Measurements from ENCODE around the gene OLFML2A.

The OLFML2A gene

GRCh38 chr9:124859803-124860581 lies 83.1 kb downstream of the OLFML2A start:
- H3K27ac ChIP-seq (ENCODE audit: low read depth, low read length): 0 out of 2 replicates have a peak overlapping the region, but pooled peaks have one; percentile 9
- no peaks in the 10 kb centered on the region for H3K9me3 ChIP-seq (ENCODE audit: insufficient read depth, low read depth, low read length)
- H3K36me3 ChIP-seq (ENCODE audit: insufficient read depth, low read length): peaks cover 49% of the 10 kb centered on the region

GRCh38 chr9:124860582-124861341 lies 83.8 kb downstream of the OLFML2A start:
- peak overlapping the region; percentile 97 for H3K27ac ChIP-seq (ENCODE audit: low read depth, low read length)
- H3K4me3 ChIP-seq (ENCODE audit: low read length): peak overlapping the region; percentile 97
- peak overlapping the region; percentile 99 for H3K9ac ChIP-seq (ENCODE audit: low read depth, low read length)
- H3K27me3 ChIP-seq (ENCODE audit: insufficient read depth, low read length): no peaks in the 10 kb centered on the region
- H3K9me3 ChIP-seq (ENCODE audit: insufficient read depth, low read depth, low read length): no peaks in the 10 kb centered on the region
- H3K4me1 ChIP-seq (ENCODE audit: insufficient read depth, low read length): peaks cover 8% of the 10 kb centered on the region
- 10% methylated on average over 12 of the region's 12 CpGs for WGBS
- H3K36me3 ChIP-seq (ENCODE audit: insufficient read depth, low read length): peaks cover 49% of the 10 kb centered on the region

More at GRCh38 chr9:124859803-124860581, 83.1 kb downstream of the OLFML2A start:
- Histone ChIP-seq H3K27me3 (ENCODE audit: insufficient read depth, low read length) (no peaks in the 10 kb centered on the region), H3K9ac (ENCODE audit: low read depth, low read length) (peak overlapping the region; percentile 99), H3K4me1 (ENCODE audit: insufficient read depth, low read length) (peaks cover 8% of the 10 kb centered on the region), H3K4me3 (ENCODE audit: low read length) (peak overlapping the region; percentile 97)
- WGBS: 87% methylated on average over 9 of the region's 10 CpGs

- H3K27me3 ChIP-seq (ENCODE audit: insufficient read depth, low read length): no peaks in the 10 kb centered on the region
- H3K4me1 ChIP-seq (ENCODE audit: insufficient read depth, low read length): peaks cover 8% of the 10 kb centered on the region
- peaks cover 48% of the 10 kb centered on the region for H3K36me3 ChIP-seq (ENCODE audit: insufficient read depth, low read length)
- peak within 1 kb of the TSS; percentile 97 for H3K27ac ChIP-seq (ENCODE audit: low read depth, low read length)
- under 1% methylated on average over 92 of the region's 92 CpGs for WGBS
- H3K9ac ChIP-seq (ENCODE audit: low read depth, low read length): peak within 1 kb of the TSS; percentile 99
- H3K9me3 ChIP-seq (ENCODE audit: insufficient read depth, low read depth, low read length): no peaks in the 10 kb centered on the region
- peak within 1 kb of the TSS; percentile 97 for H3K4me3 ChIP-seq (ENCODE audit: low read length)
These were observed 84.7 kb downstream of the OLFML2A start, which contains the start of the genes ARPC5L and RPL35 for GRCh38 chr9:124861342-124862229. Gene ARPC5L, plus strand, starts transcription at chr9:124862130. Its CDS starts 7,161 bp downstream, at chr9:124869291. Gene RPL35, minus strand, starts transcription at chr9:124861957. Its CDS starts 45 bp downstream, at chr9:124861912.

- 94% methylated on average over 7 of the region's 7 CpGs for WGBS
- Histone ChIP-seq H3K9ac (ENCODE audit: low read depth, low read length) (no peak overlapping the region), H3K4me3 (ENCODE audit: low read length) (no peak overlapping the region), H3K9me3 (ENCODE audit: insufficient read depth, low read depth, low read length) (no peaks in the 10 kb centered on the region), H3K36me3 (ENCODE audit: insufficient read depth, low read length) (peaks cover 30% of the 10 kb centered on the region), H3K27ac (ENCODE audit: low read depth, low read length) (no peak overlapping the region), H3K4me1 (ENCODE audit: insufficient read depth, low read length) (peaks cover 16% of the 10 kb centered on the region), H3K27me3 (ENCODE audit: insufficient read depth, low read length) (no peaks in the 10 kb centered on the region)
These were observed 86.5 kb downstream of the OLFML2A start for GRCh38 chr9:124863371-124863871.

Measured in HUES64 (cell line).